ENCODE data around the gene ZBTB42.
"Not testable (repeated sequence)": the region's sequence is repeated elsewhere in the genome, so short reads cannot be mapped to it uniquely, and the experiment has no call there.

ZBTB42 gene

DNA sequence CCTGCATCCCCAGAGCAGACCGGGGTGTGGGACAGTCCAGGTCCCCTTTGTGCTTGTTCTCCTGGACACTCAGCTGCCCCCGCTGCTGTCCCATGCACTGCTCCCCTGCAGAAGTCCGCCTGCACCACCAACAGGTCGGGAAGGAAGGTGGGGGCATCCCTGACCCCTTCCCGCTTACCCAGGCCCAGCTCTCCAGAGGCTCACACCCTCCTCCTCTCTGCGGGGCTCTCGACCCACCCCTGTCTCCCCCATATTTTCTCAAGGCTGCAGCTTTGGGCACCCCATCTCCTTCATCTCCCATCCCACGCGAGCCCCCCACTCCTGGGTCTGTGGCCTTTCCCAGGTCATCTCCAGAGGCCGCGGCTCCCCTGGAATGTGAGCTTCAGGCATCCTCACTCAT, 9.4 kb downstream of the ZBTB42 start:
- DNase-seq (ENCODE audit: low spot score), result no peak

- no peak for DNase-seq (ENCODE audit: low spot score)
Measured at GRCh38 chr14:104813286-104813685, 12.4 kb downstream of the ZBTB42 start.

DNA sequence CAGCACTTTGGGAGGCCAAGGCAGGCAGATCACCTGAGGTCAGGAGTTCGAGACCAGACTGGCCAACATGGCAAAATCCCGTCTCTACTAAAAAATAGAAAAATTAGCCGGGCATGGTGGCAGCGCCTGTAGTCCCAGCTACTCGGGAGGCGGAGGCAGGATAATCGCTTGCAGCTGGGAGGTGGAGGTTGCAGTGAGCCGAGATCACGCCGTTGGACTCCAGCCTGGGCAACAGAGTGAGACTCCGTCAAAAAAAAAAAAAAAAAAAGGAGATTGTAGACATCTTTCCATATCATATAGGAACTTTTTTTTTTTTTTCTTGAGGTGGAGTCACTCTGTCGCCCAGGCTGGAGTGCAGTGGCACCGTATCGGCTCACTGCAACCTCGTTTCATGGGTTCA, 13.8 kb downstream of the ZBTB42 start:
- DNase-seq (ENCODE audit: low spot score), result not testable (repeated sequence)

- DNase-seq (ENCODE audit: low spot score), result no peak
Measured at GRCh38 chr14:104816616-104816884, 15.6 kb downstream of the ZBTB42 start.

- no peak for DNase-seq (ENCODE audit: low spot score)
Measured at GRCh38 chr14:104817930-104818713, 17.2 kb downstream of the ZBTB42 start.

- DNase-seq (ENCODE audit: low spot score), result no peak
Measured at GRCh38 chr14:104818714-104819161, 17.8 kb downstream of the ZBTB42 start.

- no peak for DNase-seq (ENCODE audit: low spot score)
Measured at GRCh38 chr14:104819361-104819781, 18.5 kb downstream of the ZBTB42 start.

DNA sequence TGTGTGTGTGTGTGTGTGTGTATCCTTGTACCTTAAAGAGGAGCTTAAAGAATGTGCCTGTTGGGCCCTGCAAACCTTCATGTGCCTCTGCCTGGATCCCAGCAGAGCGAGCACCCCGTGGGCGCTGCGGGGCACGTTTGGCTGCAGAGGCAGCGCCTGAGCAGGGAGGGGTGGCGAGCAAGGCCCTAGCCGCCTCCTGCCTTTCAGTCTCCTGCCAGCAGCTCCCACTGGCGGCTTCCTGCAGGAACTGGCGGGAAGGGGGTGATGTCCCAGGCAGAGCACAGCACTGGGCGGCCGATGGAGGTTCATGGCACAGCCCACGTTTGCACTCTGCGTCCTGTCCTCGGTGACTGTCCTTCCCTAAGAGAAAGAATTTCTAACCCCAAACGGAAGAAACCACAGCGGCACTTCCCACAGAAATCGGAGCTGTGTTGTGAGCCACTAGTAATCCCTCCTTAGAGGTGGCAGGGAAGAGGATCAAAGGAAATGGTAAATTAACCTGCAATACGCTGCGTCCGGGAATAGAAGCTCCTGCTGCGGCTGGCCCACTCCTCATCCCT, 19.8 kb downstream of the ZBTB42 start:
- DNase-seq (ENCODE audit: low spot score), result no peak

GRCh38 chr14:104821229-104821945, 20.5 kb downstream of the ZBTB42 start:
- no peak for DNase-seq (ENCODE audit: low spot score)

DNA sequence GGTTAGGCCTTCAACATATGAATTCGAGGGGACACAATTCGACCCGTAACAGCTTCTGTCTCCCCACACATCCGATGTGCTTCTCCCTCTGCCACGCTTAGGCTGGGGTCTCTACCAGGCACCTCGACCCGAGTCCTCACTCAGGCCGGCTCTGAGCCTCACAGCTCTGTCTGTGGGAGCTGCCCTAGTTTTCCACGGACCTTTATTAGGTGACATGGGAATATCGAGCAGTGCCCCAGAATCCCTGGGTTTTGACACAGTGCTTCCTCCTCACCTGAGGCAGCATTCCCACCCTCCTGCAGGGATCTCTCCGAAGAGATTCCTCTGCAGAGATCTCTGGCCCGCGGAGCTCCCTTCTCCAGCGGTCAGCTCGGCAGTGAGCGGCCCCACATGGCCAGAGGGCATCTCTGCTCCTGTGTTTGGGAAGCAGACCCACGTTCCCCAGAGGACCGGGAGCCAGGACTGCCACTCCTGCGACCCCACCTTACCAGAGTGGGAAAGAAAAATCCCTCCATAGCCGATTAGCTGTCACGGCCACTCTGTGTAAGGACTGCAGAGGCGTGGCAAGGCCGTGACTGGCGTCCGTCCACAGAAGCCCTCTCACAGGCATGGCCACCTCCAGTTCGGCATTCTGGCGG, 21.2 kb downstream of the ZBTB42 start:
- DNase-seq (ENCODE audit: low spot score), result no peak

GRCh38 chr14:104822821-104823615, 22.1 kb downstream of the ZBTB42 start:
- DNase-seq (ENCODE audit: low spot score), result no peak

DNA sequence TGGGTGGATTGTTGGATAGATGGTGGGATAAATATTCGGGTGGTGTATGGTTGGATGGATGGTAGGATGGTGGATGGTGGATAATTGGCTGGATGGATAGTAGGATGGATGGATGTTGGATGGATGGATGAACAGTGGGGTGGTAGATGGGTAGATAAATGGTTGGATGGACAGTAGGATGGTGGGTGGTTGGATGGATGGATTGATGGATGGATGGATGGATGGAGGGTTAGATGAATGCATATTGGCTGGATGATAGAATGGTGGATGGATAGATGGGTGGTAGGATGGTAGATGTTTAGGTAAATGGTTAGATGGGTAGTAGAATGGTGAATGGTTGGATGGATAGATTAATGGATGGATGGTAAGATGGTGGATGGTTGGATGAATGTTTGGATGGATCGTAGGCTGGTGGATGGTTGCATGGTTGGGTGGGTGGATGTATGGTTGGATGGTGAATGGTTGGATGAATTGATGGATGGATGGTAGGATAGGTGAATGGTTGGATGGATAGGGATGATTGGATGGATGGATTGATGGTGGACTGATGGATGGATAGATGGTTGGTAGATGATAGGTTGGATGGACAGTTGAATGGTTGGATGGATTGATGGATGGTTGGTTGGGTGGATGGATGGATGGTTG, 23.6 kb downstream of the ZBTB42 start:
- DNase-seq (ENCODE audit: low spot score), result no peak

DNA sequence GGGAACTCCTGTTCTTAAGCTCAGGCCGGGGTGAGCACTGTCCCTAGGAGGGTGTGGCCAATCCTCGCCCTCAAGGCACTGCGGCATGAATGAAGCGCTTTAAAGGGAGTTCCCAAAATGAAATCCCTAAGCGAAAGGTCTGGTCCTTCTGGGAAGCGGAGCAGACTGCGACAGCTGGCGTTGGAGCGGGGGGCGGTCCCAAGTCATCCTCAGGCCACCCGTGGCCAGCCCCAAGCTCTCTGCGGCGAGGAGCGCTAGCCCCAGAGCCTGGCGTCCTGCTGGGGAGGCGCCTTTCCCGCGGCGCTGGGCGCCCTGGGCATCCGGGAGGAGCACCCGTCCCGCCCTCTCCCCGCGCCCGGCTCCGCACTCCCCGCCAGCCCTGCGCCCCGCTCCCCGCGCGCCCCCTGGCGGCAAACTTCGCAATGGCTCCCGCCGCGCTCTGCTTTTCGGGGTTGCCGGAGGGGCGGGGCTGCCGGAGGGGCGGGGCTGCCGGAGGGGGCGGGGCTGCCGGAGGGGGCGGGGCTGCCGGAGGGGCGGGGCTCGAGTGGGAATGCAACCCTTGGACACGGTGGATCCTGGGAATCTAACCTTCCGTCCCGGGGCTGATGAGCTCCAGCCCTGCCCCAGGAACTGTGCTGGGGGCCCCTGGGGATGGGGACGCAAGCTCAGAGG, 25.4 kb downstream of the ZBTB42 start:
- peak; percentile 73 for DNase-seq (ENCODE audit: low spot score)

GRCh38 chr14:104826861-104827176, 25.9 kb downstream of the ZBTB42 start:
- DNase-seq (ENCODE audit: low spot score), result no peak

GRCh38 chr14:104827177-104828055, 26.5 kb downstream of the ZBTB42 start:
- DNase-seq (ENCODE audit: low spot score), result no peak

DNA sequence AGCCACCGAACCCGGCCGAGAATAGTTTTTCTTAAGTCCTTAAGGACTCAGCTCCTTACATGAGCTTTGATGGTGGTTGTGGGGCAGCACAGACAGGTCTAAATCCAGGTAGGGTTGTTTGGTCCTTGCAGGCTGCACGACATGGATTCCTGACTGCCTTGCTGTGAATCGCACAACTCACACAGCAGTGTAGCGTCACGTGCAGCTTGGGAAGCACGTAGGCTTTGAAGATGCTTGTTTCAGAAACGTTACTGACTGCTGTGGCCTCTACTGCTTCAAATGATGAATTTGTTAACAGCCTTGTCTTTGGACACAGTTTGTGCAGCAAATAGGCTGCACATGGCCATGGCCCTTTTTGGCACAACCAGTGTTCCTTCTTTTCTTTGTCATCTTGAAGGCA, 29.9 kb downstream of the ZBTB42 start:
- DNase-seq (ENCODE audit: low spot score), result no peak

DNA sequence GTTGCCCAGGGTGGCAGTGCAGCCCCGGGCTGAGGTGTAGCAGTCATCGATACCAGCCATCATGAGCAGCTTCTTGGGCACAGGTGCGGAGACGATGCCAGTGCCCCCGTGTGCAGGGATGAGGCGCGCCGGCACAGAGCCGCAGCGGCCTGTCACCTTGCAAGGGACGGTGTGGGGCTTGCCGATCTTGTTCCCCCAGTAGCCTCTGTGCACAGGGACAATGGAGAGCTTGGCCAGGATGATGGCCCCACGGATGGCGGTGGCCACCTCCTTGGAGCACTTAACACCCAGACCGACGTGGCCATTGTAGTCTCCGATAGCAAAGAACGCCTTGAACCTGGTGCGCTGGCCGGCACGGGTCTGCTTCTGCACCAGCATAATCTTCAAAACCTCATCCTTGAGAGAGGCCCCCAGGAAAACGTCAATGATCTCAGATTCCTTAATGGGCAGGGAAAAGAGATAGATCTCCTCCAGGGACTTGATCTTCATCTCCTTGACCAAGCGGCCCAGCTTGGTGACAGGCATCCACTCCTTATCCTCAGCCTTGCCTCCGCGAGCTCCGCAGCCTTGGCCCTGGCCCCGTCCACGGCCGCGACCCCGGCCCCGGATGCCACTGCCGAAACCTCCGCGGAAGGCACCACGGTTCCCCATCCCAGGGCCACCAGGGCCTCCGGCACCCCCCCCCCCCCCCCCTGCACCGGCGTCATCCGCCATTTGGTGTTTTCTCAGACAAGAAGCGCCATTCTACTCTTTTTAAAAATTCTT, 35.5 kb downstream of the ZBTB42 start:
- DNase-seq (ENCODE audit: low spot score), result not testable (repeated sequence)

GRCh38 chr14:104841730-104842129, 40.8 kb downstream of the ZBTB42 start:
- DNase-seq (ENCODE audit: low spot score), result no peak

GRCh38 chr14:104843006-104843405, 42.1 kb downstream of the ZBTB42 start:
- DNase-seq (ENCODE audit: low spot score), result no peak
